ENCODE data around the gene PXDN. TPM values are rescaled to one million over a fixed set of nuclear protein-coding genes. Genes with fewer than 3 reads are reported as not detected.

PXDN gene
- total RNA-seq, 1 experiment from 2014 or later, result 0.25 TPM

- intact Hi-C loops (cut with micrococcal nuclease; ENCODE audit: unreplicated experiment), result no loop called here
- Mint-ChIP-seq H3K27me3 (ENCODE audit: insufficient read depth, unreplicated experiment) (no peaks in the 10 kb centered on the region), H3K36me3 (ENCODE audit: insufficient read depth, unreplicated experiment) (peaks cover 6% of the 10 kb centered on the region), H3K4me3 (ENCODE audit: unreplicated experiment) (no peak overlapping the region), H3K9me3 (ENCODE audit: unreplicated experiment) (peaks cover 10% of the 10 kb centered on the region), H3K4me1 (ENCODE audit: low read depth, unreplicated experiment) (peaks cover 6% of the 10 kb centered on the region), H3K27ac (ENCODE audit: unreplicated experiment) (no peak overlapping the region)
- DNase-seq, result no peak
- H3K27me3 ChIP-seq (replicated peaks; ENCODE audit: control insufficient read depth, insufficient read depth, low read length), result no peaks in the 10 kb centered on the region
- H3K36me3 ChIP-seq (ENCODE audit: control insufficient read depth, insufficient read depth, low read length), result no peaks in the 10 kb centered on the region
- ChIA-PET CTCF (no interaction called here), POLR2A (no interaction called here)
- TF ChIP-seq, protein P1, sequence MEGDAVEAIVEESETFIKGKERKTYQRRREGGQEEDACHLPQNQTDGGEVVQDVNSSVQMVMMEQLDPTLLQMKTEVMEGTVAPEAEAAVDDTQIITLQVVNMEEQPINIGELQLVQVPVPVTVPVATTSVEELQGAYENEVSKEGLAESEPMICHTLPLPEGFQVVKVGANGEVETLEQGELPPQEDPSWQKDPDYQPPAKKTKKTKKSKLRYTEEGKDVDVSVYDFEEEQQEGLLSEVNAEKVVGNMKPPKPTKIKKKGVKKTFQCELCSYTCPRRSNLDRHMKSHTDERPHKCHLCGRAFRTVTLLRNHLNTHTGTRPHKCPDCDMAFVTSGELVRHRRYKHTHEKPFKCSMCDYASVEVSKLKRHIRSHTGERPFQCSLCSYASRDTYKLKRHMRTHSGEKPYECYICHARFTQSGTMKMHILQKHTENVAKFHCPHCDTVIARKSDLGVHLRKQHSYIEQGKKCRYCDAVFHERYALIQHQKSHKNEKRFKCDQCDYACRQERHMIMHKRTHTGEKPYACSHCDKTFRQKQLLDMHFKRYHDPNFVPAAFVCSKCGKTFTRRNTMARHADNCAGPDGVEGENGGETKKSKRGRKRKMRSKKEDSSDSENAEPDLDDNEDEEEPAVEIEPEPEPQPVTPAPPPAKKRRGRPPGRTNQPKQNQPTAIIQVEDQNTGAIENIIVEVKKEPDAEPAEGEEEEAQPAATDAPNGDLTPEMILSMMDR (IDR thresholded peaks at IDR 0.05; ENCODE audit: insufficient read depth in 1 of 2, low read depth in 1 of 2, low read length in 1 of 2, severe bottlenecking in 1 of 2, unreplicated experiment in 1 of 2), result no peak
- H3K4me3 ChIP-seq (ENCODE audit: low read depth, low read length), result no peak overlapping the region
- no peaks in the 10 kb centered on the region for H3K9me3 ChIP-seq
- peaks cover 7% of the 10 kb centered on the region for H3K4me1 ChIP-seq
- BruUV-seq (replicated peaks), result no TSS peak
These were observed 158.7 kb downstream of the PXDN start for GRCh38 chr2:1585635-1586034.

DNA sequence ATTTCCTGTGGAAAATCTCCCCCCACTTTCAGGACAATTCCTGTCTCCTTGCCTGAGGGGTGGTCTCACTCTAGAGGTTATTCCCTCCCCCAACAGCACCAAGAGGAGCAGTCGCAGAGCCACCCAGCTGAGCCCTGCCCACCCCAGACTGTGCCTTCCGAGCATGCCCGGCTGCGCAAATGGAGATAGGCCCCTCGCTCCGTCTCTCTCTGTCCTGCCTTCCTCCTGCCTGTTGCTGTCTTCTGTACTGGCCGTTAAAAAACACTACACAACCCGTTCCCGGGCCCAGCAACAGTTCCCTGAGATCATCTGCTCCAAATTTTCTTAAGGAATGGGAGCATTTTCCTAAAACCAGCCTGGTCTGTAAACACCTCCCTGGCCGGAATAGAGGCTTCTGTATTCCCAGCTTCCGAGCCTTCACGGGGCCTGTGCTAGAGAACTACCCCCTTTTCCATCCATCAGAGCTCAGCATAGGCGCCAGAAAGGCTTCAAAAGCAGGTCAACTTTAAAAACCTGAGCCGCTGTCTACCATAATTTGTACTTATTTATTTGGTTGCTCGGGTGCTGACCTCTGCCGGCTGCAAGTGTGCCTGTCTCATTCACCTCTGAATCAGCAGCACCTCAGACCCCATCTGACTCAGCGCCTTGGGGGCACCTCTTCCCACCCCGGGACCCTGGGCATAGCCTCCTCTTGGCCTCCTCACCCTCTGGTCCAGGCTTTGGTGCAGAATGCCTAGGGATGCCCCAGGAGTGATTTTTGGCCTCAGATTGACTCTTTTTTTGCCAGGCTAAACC, 159.4 kb downstream of the PXDN start:
- CTCF ChIA-PET, result no interaction called here
- no TSS peak for BruUV-seq (replicated peaks)
- POLR2A ChIA-PET, result no interaction called here
- Histone ChIP-seq H3K4me3 (ENCODE audit: low read depth, low read length) (no peak overlapping the region), H3K27me3 (replicated peaks; ENCODE audit: control insufficient read depth, insufficient read depth, low read length) (no peaks in the 10 kb centered on the region), H3K36me3 (ENCODE audit: control insufficient read depth, insufficient read depth, low read length) (no peaks in the 10 kb centered on the region), H3K4me1 (peaks cover 7% of the 10 kb centered on the region), H3K9me3 (no peaks in the 10 kb centered on the region)
- Mint-ChIP-seq H3K27me3 (ENCODE audit: insufficient read depth, unreplicated experiment) (no peaks in the 10 kb centered on the region), H3K9me3 (ENCODE audit: unreplicated experiment) (peaks cover 10% of the 10 kb centered on the region), H3K4me3 (ENCODE audit: unreplicated experiment) (no peak overlapping the region), H3K27ac (ENCODE audit: unreplicated experiment) (no peak overlapping the region), H3K4me1 (ENCODE audit: low read depth, unreplicated experiment) (peaks cover 6% of the 10 kb centered on the region), H3K36me3 (ENCODE audit: insufficient read depth, unreplicated experiment) (peaks cover 6% of the 10 kb centered on the region)
- DNase-seq, result no peak
- TF ChIP-seq, protein P1 (IDR thresholded peaks at IDR 0.05; ENCODE audit: insufficient read depth in 1 of 2, low read depth in 1 of 2, low read length in 1 of 2, severe bottlenecking in 1 of 2, unreplicated experiment in 1 of 2), result no peak
- intact Hi-C loops (cut with micrococcal nuclease; ENCODE audit: unreplicated experiment), result no loop called here

DNA sequence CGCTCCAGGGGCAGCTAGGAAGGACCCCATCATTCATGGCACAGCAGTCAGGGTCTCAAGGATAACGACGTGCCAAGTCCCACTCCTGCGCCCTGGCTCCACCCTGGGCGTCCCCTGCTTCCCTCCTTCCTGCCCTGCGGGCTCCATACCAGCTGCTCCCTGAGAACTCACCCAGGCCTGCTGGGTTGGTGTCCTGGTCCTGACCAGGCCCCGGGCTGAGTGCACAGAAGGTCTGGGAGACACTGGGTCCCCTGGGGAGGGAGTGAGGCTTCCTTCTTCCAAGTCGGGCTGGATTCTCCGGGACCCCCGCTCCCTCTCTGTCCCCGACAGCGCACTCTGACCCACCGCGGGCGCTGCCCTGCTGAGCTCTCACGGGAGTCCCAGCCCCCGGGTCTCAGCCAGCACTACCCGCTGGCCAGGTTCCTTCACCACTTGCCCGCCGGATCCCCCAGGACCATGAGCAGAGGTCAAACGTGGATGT, 160.2 kb downstream of the PXDN start:
- POLR2A ChIA-PET, result no interaction called here
- H3K27me3 ChIP-seq (replicated peaks; ENCODE audit: control insufficient read depth, insufficient read depth, low read length), result no peaks in the 10 kb centered on the region
- Mint-ChIP-seq H3K27ac (ENCODE audit: unreplicated experiment) (no peak overlapping the region), H3K4me3 (ENCODE audit: unreplicated experiment) (no peak overlapping the region), H3K36me3 (ENCODE audit: insufficient read depth, unreplicated experiment) (peaks cover 6% of the 10 kb centered on the region), H3K27me3 (ENCODE audit: insufficient read depth, unreplicated experiment) (no peaks in the 10 kb centered on the region), H3K9me3 (ENCODE audit: unreplicated experiment) (peaks cover 10% of the 10 kb centered on the region), H3K4me1 (ENCODE audit: low read depth, unreplicated experiment) (peaks cover 6% of the 10 kb centered on the region)
- BruUV-seq (replicated peaks), result no TSS peak
- no peak for DNase-seq
- intact Hi-C loops (cut with micrococcal nuclease; ENCODE audit: unreplicated experiment), result no loop called here
- no peaks in the 10 kb centered on the region for H3K36me3 ChIP-seq (ENCODE audit: control insufficient read depth, insufficient read depth, low read length)
- CTCF ChIA-PET, result no interaction called here
- H3K4me1 ChIP-seq, result peaks cover 7% of the 10 kb centered on the region
- H3K4me3 ChIP-seq (ENCODE audit: low read depth, low read length), result no peak overlapping the region
- TF ChIP-seq, protein P1 (IDR thresholded peaks at IDR 0.05; ENCODE audit: insufficient read depth in 1 of 2, low read depth in 1 of 2, low read length in 1 of 2, severe bottlenecking in 1 of 2, unreplicated experiment in 1 of 2), result no peak
- no peaks in the 10 kb centered on the region for H3K9me3 ChIP-seq
